AG10803 (cell line): ENCODE results near the gene GINS1.

ENCODE experiments used
- DNase-seq: peaks from one replicate; pipeline ENCODE4 v3.0.0; 2010; ENCODE audit warnings: low read depth
- H3K4me3 ChIP-seq: 2 replicates; pipeline ENCODE4 v1.5.1; 2011; ENCODE audit warnings: mild to moderate bottlenecking, low read length, control low read depth
- TF ChIP-seq, protein P1 (sequence below): conservative IDR thresholded peaks from 2 replicates; pipeline ENCODE4 v1.5.1; 2011; ENCODE audit warnings: mild to moderate bottlenecking, low read length, control low read depth, inconsistent platforms

The GINS1 gene

DNA sequence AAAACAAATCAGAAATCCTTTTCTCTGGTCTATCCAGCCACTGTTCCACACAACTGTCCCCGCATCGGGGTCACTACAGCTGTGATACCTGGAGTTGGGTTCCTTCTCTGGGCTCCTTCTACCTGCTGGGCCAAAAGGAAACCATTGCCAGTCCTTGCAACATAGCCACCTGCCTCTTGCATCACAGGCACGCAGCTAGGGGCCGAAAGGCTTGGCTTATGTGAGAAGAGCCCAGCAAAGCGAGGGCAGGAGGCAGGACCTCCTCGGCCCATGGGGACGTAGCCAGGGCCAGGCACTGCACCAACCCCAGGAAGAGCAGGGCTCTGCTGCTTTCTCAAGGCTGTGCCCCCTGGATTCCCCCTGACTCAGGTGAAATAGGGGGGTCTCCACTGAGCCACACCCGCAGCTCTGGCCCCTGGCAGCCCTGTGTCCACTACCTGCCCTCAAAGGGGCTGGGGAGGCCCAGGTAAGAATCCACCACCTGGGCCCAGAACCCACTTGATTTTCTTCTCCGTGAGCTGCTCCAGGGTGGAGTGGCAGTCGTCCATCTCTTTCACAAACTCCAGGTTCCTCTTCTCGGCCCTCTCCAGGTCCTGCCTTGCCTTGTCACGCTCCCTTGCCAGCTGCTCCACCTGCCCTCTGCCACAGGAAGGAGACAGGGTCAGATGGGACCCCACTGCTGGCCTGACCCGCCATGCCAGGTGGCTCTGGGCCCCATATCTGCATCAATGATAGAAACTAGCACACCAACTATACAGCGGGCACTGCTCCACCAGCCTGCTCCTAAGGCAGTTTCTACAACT, 88.9 kb downstream of the GINS1 start:
- DNase-seq: no peak
- TF ChIP-seq, protein P1, sequence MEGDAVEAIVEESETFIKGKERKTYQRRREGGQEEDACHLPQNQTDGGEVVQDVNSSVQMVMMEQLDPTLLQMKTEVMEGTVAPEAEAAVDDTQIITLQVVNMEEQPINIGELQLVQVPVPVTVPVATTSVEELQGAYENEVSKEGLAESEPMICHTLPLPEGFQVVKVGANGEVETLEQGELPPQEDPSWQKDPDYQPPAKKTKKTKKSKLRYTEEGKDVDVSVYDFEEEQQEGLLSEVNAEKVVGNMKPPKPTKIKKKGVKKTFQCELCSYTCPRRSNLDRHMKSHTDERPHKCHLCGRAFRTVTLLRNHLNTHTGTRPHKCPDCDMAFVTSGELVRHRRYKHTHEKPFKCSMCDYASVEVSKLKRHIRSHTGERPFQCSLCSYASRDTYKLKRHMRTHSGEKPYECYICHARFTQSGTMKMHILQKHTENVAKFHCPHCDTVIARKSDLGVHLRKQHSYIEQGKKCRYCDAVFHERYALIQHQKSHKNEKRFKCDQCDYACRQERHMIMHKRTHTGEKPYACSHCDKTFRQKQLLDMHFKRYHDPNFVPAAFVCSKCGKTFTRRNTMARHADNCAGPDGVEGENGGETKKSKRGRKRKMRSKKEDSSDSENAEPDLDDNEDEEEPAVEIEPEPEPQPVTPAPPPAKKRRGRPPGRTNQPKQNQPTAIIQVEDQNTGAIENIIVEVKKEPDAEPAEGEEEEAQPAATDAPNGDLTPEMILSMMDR: no peak
- no peak overlapping the region for H3K4me3 ChIP-seq

DNA sequence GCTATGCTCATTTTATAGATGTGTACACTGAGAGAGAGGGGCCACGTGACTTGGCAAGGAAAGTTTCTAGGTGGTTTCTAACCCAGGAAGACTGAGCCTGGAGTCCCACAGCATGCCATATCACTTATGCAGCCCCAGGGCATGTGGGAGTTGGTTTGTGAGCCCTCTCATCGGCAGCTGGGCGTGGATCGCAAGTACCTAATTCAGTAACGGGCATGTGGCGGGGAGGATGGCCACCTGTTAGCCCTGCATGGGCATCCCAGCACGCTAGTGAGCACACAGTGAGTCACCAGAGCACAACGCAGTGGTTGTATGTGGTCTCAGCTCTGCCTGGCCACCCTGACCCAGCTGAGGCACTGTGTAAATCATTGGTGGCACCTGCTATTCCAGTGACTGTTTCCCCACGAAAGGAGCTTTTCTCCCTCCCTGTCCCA, 89.5 kb downstream of the GINS1 start:
- DNase-seq: no peak
- no peak overlapping the region for H3K4me3 ChIP-seq
- TF ChIP-seq, protein P1: no peak

DNA sequence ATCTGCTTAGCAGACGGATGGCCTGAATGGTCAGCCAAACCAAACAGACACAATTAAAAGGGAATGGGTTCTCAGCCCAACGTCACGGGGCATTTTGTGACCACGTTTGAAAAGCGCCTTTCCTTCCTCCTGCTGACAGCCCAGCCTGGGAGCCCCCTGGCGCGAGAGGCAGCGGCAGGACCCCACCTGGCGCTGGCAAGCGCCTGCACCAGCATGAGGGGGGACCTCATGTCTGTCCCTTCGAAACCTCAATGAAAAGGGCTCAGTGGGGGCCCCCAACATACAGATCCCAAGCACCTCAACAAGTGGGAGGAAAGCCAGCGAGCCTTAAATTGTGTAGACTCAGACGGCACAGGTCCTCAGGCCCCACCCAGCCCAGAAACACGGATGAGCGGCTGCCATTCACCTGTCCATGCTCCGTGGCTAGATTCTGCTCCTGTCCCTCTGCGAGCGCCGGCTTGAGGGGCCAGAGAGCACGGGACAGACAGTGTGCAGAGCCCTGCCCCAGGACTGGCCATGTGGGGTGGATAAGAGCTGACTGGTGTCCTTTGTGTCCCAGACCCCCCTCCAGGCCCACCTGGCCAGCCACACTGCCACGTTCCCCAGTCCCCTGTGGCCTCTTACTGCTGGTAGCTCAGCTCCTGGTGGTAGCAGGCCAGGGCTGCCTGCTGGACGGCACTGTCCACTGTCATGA, 90.3 kb downstream of the GINS1 start:
- no peak overlapping the region for H3K4me3 ChIP-seq
- TF ChIP-seq, protein P1: no peak
- DNase-seq: no peak
